ENCODE measurements around the gene MCEMP1.

The MCEMP1 gene

GRCh38 chr19:7644550-7644877 is 32.4 kb upstream of the MCEMP1 start:
- no peak overlapping the region for H3K9ac ChIP-seq (ENCODE audit: low read depth, low read length)
- H3K4me3 ChIP-seq (ENCODE audit: low read length) = no peak overlapping the region
- H3K9me3 ChIP-seq (ENCODE audit: insufficient read depth, low read depth, low read length) = no peaks in the 10 kb centered on the region
- no peak overlapping the region for H3K27ac ChIP-seq (ENCODE audit: low read depth, low read length)
- no peaks in the 10 kb centered on the region for H3K36me3 ChIP-seq (ENCODE audit: insufficient read depth, low read length)
- H3K4me1 ChIP-seq (ENCODE audit: insufficient read depth, low read length) = no peaks in the 10 kb centered on the region
- H3K27me3 ChIP-seq (ENCODE audit: insufficient read depth, low read length) = no peaks in the 10 kb centered on the region
- WGBS = 96% methylated on average over 20 of the region's 20 CpGs

DNA sequence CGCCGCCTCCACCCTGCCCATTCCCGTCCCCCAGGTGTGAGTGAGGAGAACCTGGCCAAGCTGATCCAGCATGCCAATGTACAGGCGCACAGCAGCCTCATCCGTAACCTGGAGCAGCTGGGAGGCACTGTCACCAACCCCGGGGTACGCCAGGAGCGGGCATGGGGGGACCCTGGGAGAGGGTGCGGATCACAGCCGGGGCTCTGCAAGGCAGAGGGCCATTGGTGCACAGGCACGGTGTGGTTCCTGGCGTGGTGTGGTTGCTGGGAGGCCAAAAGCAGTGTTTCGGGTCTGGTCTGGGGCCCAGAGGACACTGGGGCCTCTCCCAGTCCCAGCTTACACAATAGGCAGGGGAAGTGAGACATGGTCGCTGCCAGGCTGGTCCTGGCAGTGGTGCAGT is 31.7 kb upstream of the MCEMP1 start:
- H3K9me3 ChIP-seq (ENCODE audit: insufficient read depth, low read depth, low read length) = no peaks in the 10 kb centered on the region
- WGBS = 94% methylated on average over 14 of the region's 14 CpGs
- no peak overlapping the region for H3K4me3 ChIP-seq (ENCODE audit: low read length)
- no peaks in the 10 kb centered on the region for H3K4me1 ChIP-seq (ENCODE audit: insufficient read depth, low read length)
- H3K27me3 ChIP-seq (ENCODE audit: insufficient read depth, low read length) = peaks cover 1% of the 10 kb centered on the region; the same call in 1 of the 2 replicates
- H3K9ac ChIP-seq (ENCODE audit: low read depth, low read length) = no peak overlapping the region
- no peaks in the 10 kb centered on the region for H3K36me3 ChIP-seq (ENCODE audit: insufficient read depth, low read length)
- H3K27ac ChIP-seq (ENCODE audit: low read depth, low read length) = no peak overlapping the region

DNA sequence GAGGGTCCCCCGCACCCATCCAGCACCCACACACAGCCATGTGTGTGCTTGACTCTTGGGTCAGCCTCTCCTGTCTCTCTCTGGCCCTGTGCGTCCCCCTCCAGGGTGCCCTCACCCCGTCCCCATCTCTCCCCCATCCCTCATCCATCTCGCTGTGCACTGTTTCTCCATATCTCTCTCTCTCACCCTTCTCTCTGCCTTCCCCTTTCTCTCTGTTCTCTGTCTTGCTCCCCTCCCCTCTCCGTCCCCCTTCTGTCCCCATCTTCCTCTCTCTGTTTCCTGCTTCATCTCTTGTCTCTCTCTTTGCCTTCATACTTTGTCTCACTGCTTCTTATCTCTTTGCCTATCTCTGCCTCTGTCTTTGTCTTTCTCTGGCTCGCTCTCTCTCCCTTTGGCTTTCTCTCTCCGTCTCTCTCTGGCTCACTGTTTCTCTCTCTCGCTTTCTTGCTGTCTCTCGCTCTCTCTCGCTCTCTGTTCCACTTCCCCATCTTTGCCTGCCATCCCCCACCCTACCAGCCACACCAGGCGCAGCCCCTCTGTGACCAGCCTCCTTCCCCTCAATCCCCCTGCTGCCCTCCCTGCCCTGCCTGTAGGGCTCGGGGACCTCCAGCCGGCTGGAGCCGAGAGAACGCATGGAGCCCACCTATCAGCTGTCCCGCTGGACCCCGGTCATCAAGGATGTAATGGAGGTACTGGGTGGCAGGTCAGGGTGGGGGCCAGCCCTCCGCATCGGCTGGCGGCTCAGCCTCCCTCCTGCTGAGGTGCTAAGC is 31.0 kb upstream of the MCEMP1 start:
- no peak overlapping the region for H3K9ac ChIP-seq (ENCODE audit: low read depth, low read length)
- H3K4me1 ChIP-seq (ENCODE audit: insufficient read depth, low read length) = no peaks in the 10 kb centered on the region
- H3K27me3 ChIP-seq (ENCODE audit: insufficient read depth, low read length) = peaks cover 3% of the 10 kb centered on the region; the same call in 1 of the 2 replicates
- H3K36me3 ChIP-seq (ENCODE audit: insufficient read depth, low read length) = no peaks in the 10 kb centered on the region
- H3K27ac ChIP-seq (ENCODE audit: low read depth, low read length) = no peak overlapping the region
- 82% methylated on average over 20 of the region's 20 CpGs for WGBS
- no peak overlapping the region for H3K4me3 ChIP-seq (ENCODE audit: low read length)
- H3K9me3 ChIP-seq (ENCODE audit: insufficient read depth, low read depth, low read length) = no peaks in the 10 kb centered on the region

- Histone ChIP-seq H3K9me3 (ENCODE audit: insufficient read depth, low read depth, low read length) (no peaks in the 10 kb centered on the region), H3K4me3 (ENCODE audit: low read length) (no peak overlapping the region), H3K4me1 (ENCODE audit: insufficient read depth, low read length) (no peaks in the 10 kb centered on the region), H3K27ac (ENCODE audit: low read depth, low read length) (no peak overlapping the region), H3K36me3 (ENCODE audit: insufficient read depth, low read length) (no peaks in the 10 kb centered on the region), H3K9ac (ENCODE audit: low read depth, low read length) (no peak overlapping the region), H3K27me3 (ENCODE audit: insufficient read depth, low read length) (peaks cover 9% of the 10 kb centered on the region; the same call in 1 of the 2 replicates)
- WGBS = 87% methylated on average over 8 of the region's 8 CpGs
Observed at GRCh38 chr19:7646426-7646700, 30.5 kb upstream of the MCEMP1 start.

GRCh38 chr19:7647156-7647555 is 29.7 kb upstream of the MCEMP1 start:
- Histone ChIP-seq H3K9me3 (ENCODE audit: insufficient read depth, low read depth, low read length) (no peaks in the 10 kb centered on the region), H3K27ac (ENCODE audit: low read depth, low read length) (no peak overlapping the region), H3K9ac (ENCODE audit: low read depth, low read length) (no peak overlapping the region), H3K4me1 (ENCODE audit: insufficient read depth, low read length) (peaks cover under 1% of the 10 kb centered on the region; the same call in 1 of the 2 replicates), H3K4me3 (ENCODE audit: low read length) (no peak overlapping the region), H3K27me3 (ENCODE audit: insufficient read depth, low read length) (peaks cover 10% of the 10 kb centered on the region; the same call in 1 of the 2 replicates), H3K36me3 (ENCODE audit: insufficient read depth, low read length) (no peaks in the 10 kb centered on the region)
- WGBS = 92% methylated on average over 26 of the region's 26 CpGs

DNA sequence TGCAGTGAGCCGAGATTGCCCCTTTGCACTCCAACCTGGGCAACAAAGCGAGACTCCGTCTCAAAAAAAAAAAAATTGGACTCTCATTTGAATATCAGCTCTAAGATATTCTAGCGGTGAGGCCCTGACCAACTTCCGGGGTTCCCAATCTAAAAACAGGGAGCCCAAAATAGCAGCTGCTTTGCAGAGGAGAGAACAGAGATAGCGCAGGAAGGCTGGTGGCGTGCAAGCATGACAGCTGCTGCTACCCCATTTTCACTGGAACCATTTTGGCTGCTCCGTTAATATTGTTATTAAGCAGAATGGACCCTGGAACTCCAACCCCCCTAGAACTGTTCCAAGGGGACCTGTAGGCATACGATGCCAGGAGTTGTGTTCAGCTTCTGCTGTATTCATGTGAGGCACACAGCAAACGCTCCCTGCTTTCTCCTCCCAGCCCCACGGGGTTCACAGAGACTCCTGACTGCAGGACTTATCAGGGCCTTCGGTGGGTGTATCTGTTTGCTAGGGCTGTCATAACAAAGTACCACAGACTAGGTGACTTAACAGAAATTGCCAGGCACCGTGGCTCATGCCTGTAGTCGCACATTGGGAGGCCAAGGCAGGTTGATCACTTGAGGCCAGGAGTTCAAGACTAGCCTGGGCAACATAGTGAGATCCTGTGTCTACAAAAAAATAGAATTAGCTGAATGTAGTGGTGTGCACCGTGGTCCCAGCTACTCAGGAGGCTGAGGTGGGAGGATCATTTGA is 28.4 kb upstream of the MCEMP1 start:
- peaks cover 21% of the 10 kb centered on the region for H3K27me3 ChIP-seq (ENCODE audit: insufficient read depth, low read length)
- H3K4me3 ChIP-seq (ENCODE audit: low read length) = no peak overlapping the region
- 92% methylated on average over 15 of the region's 15 CpGs for WGBS

DNA sequence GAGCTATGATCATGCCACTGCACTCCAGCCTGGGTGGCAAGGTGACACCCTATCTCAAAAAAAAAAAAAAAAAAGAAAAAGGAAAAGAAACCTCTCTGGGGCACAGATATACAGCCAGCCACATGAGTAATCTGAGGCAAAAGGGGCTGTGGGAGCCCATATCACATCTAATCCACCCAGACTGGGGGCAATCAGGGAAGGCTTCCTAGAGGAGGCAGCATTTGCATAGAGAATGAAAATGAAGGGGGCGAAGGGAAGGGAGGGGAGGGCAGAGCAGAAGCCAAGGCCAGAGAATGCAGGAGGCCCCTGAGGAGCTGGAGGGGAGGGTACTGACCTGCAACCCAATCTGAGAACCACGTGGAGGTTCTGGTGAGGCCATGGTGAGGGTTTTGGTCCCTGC is 26.7 kb upstream of the MCEMP1 start:
- H3K27me3 ChIP-seq (ENCODE audit: insufficient read depth, low read length) = peaks cover 29% of the 10 kb centered on the region

More for the DNA sequence above, 28.4 kb upstream of the MCEMP1 start:
- Histone ChIP-seq H3K9ac (ENCODE audit: low read depth, low read length) (no peak overlapping the region), H3K9me3 (ENCODE audit: insufficient read depth, low read depth, low read length) (no peaks in the 10 kb centered on the region), H3K4me1 (ENCODE audit: insufficient read depth, low read length) (peaks cover 2% of the 10 kb centered on the region; the same call in 1 of the 2 replicates), H3K36me3 (ENCODE audit: insufficient read depth, low read length) (no peaks in the 10 kb centered on the region), H3K27ac (ENCODE audit: low read depth, low read length) (no peak overlapping the region)

GRCh38 chr19:7652061-7652641 is 24.7 kb upstream of the MCEMP1 start:
- Histone ChIP-seq H3K4me1 (ENCODE audit: insufficient read depth, low read length) (peaks cover 2% of the 10 kb centered on the region; the same call in 1 of the 2 replicates), H3K9ac (ENCODE audit: low read depth, low read length) (no peak overlapping the region), H3K27me3 (ENCODE audit: insufficient read depth, low read length) (peaks cover 29% of the 10 kb centered on the region), H3K4me3 (ENCODE audit: low read length) (peak overlapping the region; percentile 46), H3K27ac (ENCODE audit: low read depth, low read length) (no peak overlapping the region), H3K36me3 (ENCODE audit: insufficient read depth, low read length) (no peaks in the 10 kb centered on the region), H3K9me3 (ENCODE audit: insufficient read depth, low read depth, low read length) (no peaks in the 10 kb centered on the region)
- 9% methylated on average over 28 of the region's 28 CpGs for WGBS

More for the DNA sequence above, 26.7 kb upstream of the MCEMP1 start:
- no peaks in the 10 kb centered on the region for H3K36me3 ChIP-seq (ENCODE audit: insufficient read depth, low read length)
- 14% methylated on average over 2 of the region's 2 CpGs for WGBS
- no peak overlapping the region for H3K9ac ChIP-seq (ENCODE audit: low read depth, low read length)
- H3K4me3 ChIP-seq (ENCODE audit: low read length) = no peak overlapping the region
- peaks cover 2% of the 10 kb centered on the region; the same call in 1 of the 2 replicates for H3K4me1 ChIP-seq (ENCODE audit: insufficient read depth, low read length)
- H3K27ac ChIP-seq (ENCODE audit: low read depth, low read length) = no peak overlapping the region
- H3K9me3 ChIP-seq (ENCODE audit: insufficient read depth, low read depth, low read length) = no peaks in the 10 kb centered on the region

- Histone ChIP-seq H3K27ac (ENCODE audit: low read depth, low read length) (no peak overlapping the region), H3K27me3 (ENCODE audit: insufficient read depth, low read length) (peaks cover 29% of the 10 kb centered on the region), H3K9me3 (ENCODE audit: insufficient read depth, low read depth, low read length) (no peaks in the 10 kb centered on the region), H3K9ac (ENCODE audit: low read depth, low read length) (no peak overlapping the region), H3K4me1 (ENCODE audit: insufficient read depth, low read length) (peaks cover 2% of the 10 kb centered on the region; the same call in 1 of the 2 replicates), H3K36me3 (ENCODE audit: insufficient read depth, low read length) (no peaks in the 10 kb centered on the region), H3K4me3 (ENCODE audit: low read length) (no peak overlapping the region)
- 82% methylated on average over 7 of the region's 8 CpGs for WGBS
Observed at GRCh38 chr19:7654401-7654800, 22.5 kb upstream of the MCEMP1 start.

- no peaks in the 10 kb centered on the region for H3K36me3 ChIP-seq (ENCODE audit: insufficient read depth, low read length)
- H3K27me3 ChIP-seq (ENCODE audit: insufficient read depth, low read length) = peaks cover 26% of the 10 kb centered on the region
- no peaks in the 10 kb centered on the region for H3K9me3 ChIP-seq (ENCODE audit: insufficient read depth, low read depth, low read length)
- no peak overlapping the region for H3K9ac ChIP-seq (ENCODE audit: low read depth, low read length)
- peaks cover 2% of the 10 kb centered on the region; the same call in 1 of the 2 replicates for H3K4me1 ChIP-seq (ENCODE audit: insufficient read depth, low read length)
- WGBS = 81% methylated on average over 8 of the region's 8 CpGs
- H3K27ac ChIP-seq (ENCODE audit: low read depth, low read length) = no peak overlapping the region
- no peak overlapping the region for H3K4me3 ChIP-seq (ENCODE audit: low read length)
Observed at GRCh38 chr19:7655581-7655980, 21.3 kb upstream of the MCEMP1 start.

GRCh38 chr19:7657131-7657751 is 19.6 kb upstream of the MCEMP1 start:
- H3K27me3 ChIP-seq (ENCODE audit: insufficient read depth, low read length) = peaks cover 18% of the 10 kb centered on the region
- H3K9ac ChIP-seq (ENCODE audit: low read depth, low read length) = no peak overlapping the region
- no peaks in the 10 kb centered on the region for H3K36me3 ChIP-seq (ENCODE audit: insufficient read depth, low read length)
- peaks cover 1% of the 10 kb centered on the region; the same call in 1 of the 2 replicates for H3K4me1 ChIP-seq (ENCODE audit: insufficient read depth, low read length)
- no peak overlapping the region for H3K27ac ChIP-seq (ENCODE audit: low read depth, low read length)
- H3K9me3 ChIP-seq (ENCODE audit: insufficient read depth, low read depth, low read length) = no peaks in the 10 kb centered on the region
- H3K4me3 ChIP-seq (ENCODE audit: low read length) = no peak overlapping the region
- WGBS = 75% methylated on average over 12 of the region's 14 CpGs
